NB4 (cell line): ENCODE data around the gene TTC22.

Source experiments
- DNase-seq: peaks from one replicate; pipeline ENCODE4 v3.0.0; 2010; ENCODE audit warnings: low read depth
- H3K4me3 ChIP-seq: one replicate; pipeline ENCODE4 v1.5.1; 2011; ENCODE audit warnings: mild to moderate bottlenecking, low read depth, low read length, moderate library complexity
- CTCF ChIP-seq: IDR thresholded peaks from one replicate; pipeline ENCODE4 v1.5.1; 2012; ENCODE audit warnings: low read depth, low read length
- MAX ChIP-seq: IDR thresholded peaks from 2 replicates; pipeline ENCODE4 v1.6.1; 2011; ENCODE audit warnings: low read depth, low read length
- MYC ChIP-seq: IDR thresholded peaks from 2 replicates; pipeline ENCODE4 v1.6.1; 2011; ENCODE audit warnings: low read depth, low read length
- POLR2A ChIP-seq: IDR thresholded peaks from 2 replicates; pipeline ENCODE4 v1.6.1; 2011; ENCODE audit warnings: mild to moderate bottlenecking; ENCODE audit not compliant: insufficient read length; ENCODE audit errors: extremely low read depth

The TTC22 gene

GRCh38 chr1:54800899-54801759, at the start of gene TTC22:
Gene TTC22 (minus strand): TSS chr1:54801323. CDS start chr1:54801163, 160 bp downstream.
- H3K4me3 ChIP-seq = no peak within 1 kb of the TSS
- peak; percentile 60 for DNase-seq
- TF ChIP-seq MYC (no peak), CTCF (peak; percentile 48), POLR2A (no peak), MAX (no peak)

- no peak overlapping the region for H3K4me3 ChIP-seq
- no peak for TF ChIP-seq MYC
- TF ChIP-seq MAX = peak; percentile 23; the same call in 1 of the 2 replicates
- peak; percentile 86 for DNase-seq
Observed at GRCh38 chr1:54850737-54851136, 49.6 kb upstream of the TTC22 start.

GRCh38 chr1:54850069-54850730, 49.1 kb upstream of the TTC22 start:
- no peak overlapping the region for H3K4me3 ChIP-seq
- TF ChIP-seq CTCF = no peak
- no peak for TF ChIP-seq MAX
- TF ChIP-seq POLR2A = no peak
- TF ChIP-seq MYC = no peak
- DNase-seq = no peak

GRCh38 chr1:54849219-54850068, 48.3 kb upstream of the TTC22 start:
- H3K4me3 ChIP-seq = no peak overlapping the region
- TF ChIP-seq CTCF = no peak
- no peak for TF ChIP-seq MAX
- no peak for TF ChIP-seq MYC
- TF ChIP-seq POLR2A = no peak
- no peak for DNase-seq

GRCh38 chr1:54848134-54848948, 47.2 kb upstream of the TTC22 start:
- DNase-seq = no peak

More at GRCh38 chr1:54848134-54848948, 47.2 kb upstream of the TTC22 start:
- H3K4me3 ChIP-seq = no peak overlapping the region
- TF ChIP-seq POLR2A = no peak
- TF ChIP-seq MAX = no peak
- no peak for TF ChIP-seq CTCF
- no peak for TF ChIP-seq MYC
